ENCODE measurements around the gene S100A10. TPM values are rescaled to one million over a fixed set of nuclear protein-coding genes. Genes with fewer than 3 reads are reported as not detected.

The S100A10 gene
- total RNA-seq, 1 donor from 2014 or later = 1,257 TPM

DNA sequence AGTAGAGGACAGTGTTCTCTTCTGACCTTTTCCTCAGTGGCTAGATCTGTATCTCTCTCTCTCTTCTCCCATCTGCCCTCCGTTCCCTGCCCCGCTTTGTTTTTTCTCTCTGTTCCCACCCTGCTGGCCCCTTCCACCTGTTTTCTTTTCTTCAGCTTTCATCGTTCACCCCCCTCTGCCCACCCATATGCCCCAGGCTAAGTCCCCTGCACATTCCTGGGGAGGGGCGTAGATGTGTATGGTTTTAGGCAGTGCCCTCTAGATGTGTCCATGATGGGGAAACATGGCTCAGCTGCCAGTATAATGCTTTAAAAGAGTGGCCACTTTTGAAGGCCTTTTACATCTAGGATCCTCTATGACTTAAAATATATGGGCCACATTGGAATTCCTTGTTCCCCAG is 29.6 kb upstream of the S100A10 start:
- no peak overlapping the region for H3K9ac ChIP-seq (ENCODE audit: low read length)
- Mint-ChIP-seq H3K36me3 (ENCODE audit: low read depth, unreplicated experiment) (no peaks in the 10 kb centered on the region), H3K27ac (ENCODE audit: unreplicated experiment) (no peak overlapping the region), H3K4me1 (ENCODE audit: low read depth, unreplicated experiment) (peaks cover 1% of the 10 kb centered on the region), H3K9me3 (ENCODE audit: unreplicated experiment) (peaks cover 2% of the 10 kb centered on the region), H3K4me3 (ENCODE audit: unreplicated experiment) (no peak overlapping the region), H3K27me3 (ENCODE audit: low read depth, unreplicated experiment) (peaks cover 11% of the 10 kb centered on the region)
- TF ChIP-seq, protein P1, sequence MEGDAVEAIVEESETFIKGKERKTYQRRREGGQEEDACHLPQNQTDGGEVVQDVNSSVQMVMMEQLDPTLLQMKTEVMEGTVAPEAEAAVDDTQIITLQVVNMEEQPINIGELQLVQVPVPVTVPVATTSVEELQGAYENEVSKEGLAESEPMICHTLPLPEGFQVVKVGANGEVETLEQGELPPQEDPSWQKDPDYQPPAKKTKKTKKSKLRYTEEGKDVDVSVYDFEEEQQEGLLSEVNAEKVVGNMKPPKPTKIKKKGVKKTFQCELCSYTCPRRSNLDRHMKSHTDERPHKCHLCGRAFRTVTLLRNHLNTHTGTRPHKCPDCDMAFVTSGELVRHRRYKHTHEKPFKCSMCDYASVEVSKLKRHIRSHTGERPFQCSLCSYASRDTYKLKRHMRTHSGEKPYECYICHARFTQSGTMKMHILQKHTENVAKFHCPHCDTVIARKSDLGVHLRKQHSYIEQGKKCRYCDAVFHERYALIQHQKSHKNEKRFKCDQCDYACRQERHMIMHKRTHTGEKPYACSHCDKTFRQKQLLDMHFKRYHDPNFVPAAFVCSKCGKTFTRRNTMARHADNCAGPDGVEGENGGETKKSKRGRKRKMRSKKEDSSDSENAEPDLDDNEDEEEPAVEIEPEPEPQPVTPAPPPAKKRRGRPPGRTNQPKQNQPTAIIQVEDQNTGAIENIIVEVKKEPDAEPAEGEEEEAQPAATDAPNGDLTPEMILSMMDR (IDR thresholded peaks at IDR 0.05; ENCODE audit: insufficient read depth, low read depth, low read length) = no peak
- no peak for TF ChIP-seq EZH2 (IDR thresholded peaks at IDR 0.05; ENCODE audit: insufficient read depth, low read length)
- H3K27me3 ChIP-seq (ENCODE audit: insufficient read depth, low read length) = peaks cover 5% of the 10 kb centered on the region
- H2AFZ ChIP-seq (ENCODE audit: low read depth, low read length) = no peak overlapping the region
- DNase-seq (ENCODE audit: low read depth) (no peak), FAIRE-seq (no peak)
- no peak overlapping the region for H3K27ac ChIP-seq (ENCODE audit: low read depth, low read length)
- H3K4me3 ChIP-seq (ENCODE audit: insufficient read depth, low read depth, low read length) = no peak overlapping the region
- H3K9me3 ChIP-seq (ENCODE audit: insufficient read depth, low read depth, low read length) = no peaks in the 10 kb centered on the region
- no peaks in the 10 kb centered on the region for H4K20me1 ChIP-seq (ENCODE audit: insufficient read depth, low read length)
- peaks cover 5% of the 10 kb centered on the region for H3K4me1 ChIP-seq (ENCODE audit: insufficient read depth, low read length)
- no peak overlapping the region for H3K4me2 ChIP-seq (ENCODE audit: low read length)
- H3K79me2 ChIP-seq (ENCODE audit: insufficient read depth, low read length) = no peaks in the 10 kb centered on the region
- H3K36me3 ChIP-seq (ENCODE audit: insufficient read depth, low read length) = no peaks in the 10 kb centered on the region

DNA sequence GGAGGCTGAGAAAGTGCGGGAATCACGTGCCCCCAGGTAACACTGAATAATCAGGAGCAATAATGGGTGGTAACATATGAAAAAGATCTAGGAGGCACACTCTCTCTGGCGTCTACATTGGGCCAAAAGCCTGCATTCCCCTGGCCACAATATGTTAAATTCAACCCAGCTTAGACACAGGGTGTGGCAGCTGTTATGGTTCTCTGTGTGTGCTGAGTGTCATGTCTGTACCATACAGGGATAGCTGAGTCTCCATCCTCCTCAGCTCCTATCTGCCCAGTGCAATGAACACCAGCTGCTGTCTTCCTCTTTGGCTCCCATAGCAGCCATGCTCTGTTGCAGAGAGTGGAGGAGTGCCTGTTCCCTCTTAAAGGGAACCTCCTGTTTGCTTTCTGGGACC is 28.8 kb upstream of the S100A10 start:
- Mint-ChIP-seq H3K27me3 (ENCODE audit: low read depth, unreplicated experiment) (peaks cover 11% of the 10 kb centered on the region), H3K27ac (ENCODE audit: unreplicated experiment) (no peak overlapping the region), H3K9me3 (ENCODE audit: unreplicated experiment) (peaks cover 2% of the 10 kb centered on the region), H3K4me3 (ENCODE audit: unreplicated experiment) (no peak overlapping the region), H3K4me1 (ENCODE audit: low read depth, unreplicated experiment) (peaks cover 1% of the 10 kb centered on the region), H3K36me3 (ENCODE audit: low read depth, unreplicated experiment) (no peaks in the 10 kb centered on the region)
- no peaks in the 10 kb centered on the region for H3K79me2 ChIP-seq (ENCODE audit: insufficient read depth, low read length)
- no peak overlapping the region for H3K4me2 ChIP-seq (ENCODE audit: low read length)
- peaks cover 5% of the 10 kb centered on the region for H3K27me3 ChIP-seq (ENCODE audit: insufficient read depth, low read length)
- no peak overlapping the region for H3K9ac ChIP-seq (ENCODE audit: low read length)
- TF ChIP-seq, protein P1 (IDR thresholded peaks at IDR 0.05; ENCODE audit: insufficient read depth, low read depth, low read length) = no peak
- H3K27ac ChIP-seq (ENCODE audit: low read depth, low read length) = no peak overlapping the region
- no peak for DNase-seq (ENCODE audit: low read depth)
- no peak for FAIRE-seq
- no peaks in the 10 kb centered on the region for H3K36me3 ChIP-seq (ENCODE audit: insufficient read depth, low read length)
- no peaks in the 10 kb centered on the region for H4K20me1 ChIP-seq (ENCODE audit: insufficient read depth, low read length)
- H3K9me3 ChIP-seq (ENCODE audit: insufficient read depth, low read depth, low read length) = no peaks in the 10 kb centered on the region
- no peak overlapping the region for H3K4me3 ChIP-seq (ENCODE audit: insufficient read depth, low read depth, low read length)
- H3K4me1 ChIP-seq (ENCODE audit: insufficient read depth, low read length) = peaks cover 5% of the 10 kb centered on the region
- no peak overlapping the region for H2AFZ ChIP-seq (ENCODE audit: low read depth, low read length)

DNA sequence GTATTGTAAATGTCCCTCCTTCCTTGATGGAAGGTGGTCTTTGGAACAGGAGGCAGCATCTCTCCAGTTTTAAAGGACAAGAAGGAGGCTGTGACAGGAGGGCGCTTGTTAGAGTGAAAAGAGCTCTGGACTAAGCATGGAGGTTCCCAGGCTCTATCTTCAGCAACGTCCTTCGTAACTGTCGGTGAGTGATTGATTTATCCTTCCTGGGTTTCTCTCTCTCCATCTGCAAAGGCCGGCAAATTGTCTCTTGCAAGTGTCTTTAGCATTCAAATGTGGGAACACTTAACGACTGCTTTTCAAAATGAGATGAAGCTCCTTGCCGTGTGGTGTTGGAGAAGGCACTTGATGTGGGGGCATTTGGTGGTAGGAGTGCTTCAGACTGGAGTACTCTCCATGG is 27.9 kb upstream of the S100A10 start:
- TF ChIP-seq, protein P1 (IDR thresholded peaks at IDR 0.05; ENCODE audit: insufficient read depth, low read depth, low read length) = no peak
- no peak for TF ChIP-seq EZH2 (IDR thresholded peaks at IDR 0.05; ENCODE audit: insufficient read depth, low read length)
- Histone ChIP-seq H3K9ac (ENCODE audit: low read length) (no peak overlapping the region), H3K27ac (ENCODE audit: low read depth, low read length) (no peak overlapping the region), H3K9me3 (ENCODE audit: insufficient read depth, low read depth, low read length) (no peaks in the 10 kb centered on the region), H3K79me2 (ENCODE audit: insufficient read depth, low read length) (no peaks in the 10 kb centered on the region), H3K27me3 (ENCODE audit: insufficient read depth, low read length) (peaks cover 5% of the 10 kb centered on the region), H3K4me1 (ENCODE audit: insufficient read depth, low read length) (peaks cover under 1% of the 10 kb centered on the region), H3K4me3 (ENCODE audit: insufficient read depth, low read depth, low read length) (no peak overlapping the region), H3K4me2 (ENCODE audit: low read length) (no peak overlapping the region), H4K20me1 (ENCODE audit: insufficient read depth, low read length) (no peaks in the 10 kb centered on the region), H2AFZ (ENCODE audit: low read depth, low read length) (no peak overlapping the region), H3K36me3 (ENCODE audit: insufficient read depth, low read length) (no peaks in the 10 kb centered on the region)
- FAIRE-seq (no peak), DNase-seq (ENCODE audit: low read depth) (no peak)
- Mint-ChIP-seq H3K4me1 (ENCODE audit: low read depth, unreplicated experiment) (peaks cover 1% of the 10 kb centered on the region), H3K9me3 (ENCODE audit: unreplicated experiment) (peaks cover 2% of the 10 kb centered on the region), H3K27me3 (ENCODE audit: low read depth, unreplicated experiment) (peaks cover 11% of the 10 kb centered on the region), H3K36me3 (ENCODE audit: low read depth, unreplicated experiment) (no peaks in the 10 kb centered on the region), H3K27ac (ENCODE audit: unreplicated experiment) (no peak overlapping the region), H3K4me3 (ENCODE audit: unreplicated experiment) (no peak overlapping the region)

All from astrocyte (in vitro differentiated cells and primary cell).